GM13976 (cell line): Measurements from ENCODE around the gene KCNA5.

Source experiments
- DNase-seq: peaks from one replicate; pipeline ENCODE4 v3.0.0; 2012; ENCODE audit warnings: low spot score
- in situ Hi-C: fragments of 300-500 bp; cut with MboI; formaldehyde crosslinking; loops from one replicate; pipeline ENCODE4 v1.12.0; 2022; ENCODE audit warnings: low sequenced_read_pairs, mixed read lengths, inconsistent platforms; ENCODE audit not compliant: unreplicated experiment
- TF ChIP-seq, protein P1 (sequence below): IDR thresholded peaks from 2 replicates; pipeline ENCODE4 v1.5.1; 2012; ENCODE audit warnings: borderline replicate concordance, mild to moderate bottlenecking; ENCODE audit not compliant: insufficient read depth; ENCODE audit errors: extremely low read depth, missing control alignments, control extremely low read depth

KCNA5 gene

DNA sequence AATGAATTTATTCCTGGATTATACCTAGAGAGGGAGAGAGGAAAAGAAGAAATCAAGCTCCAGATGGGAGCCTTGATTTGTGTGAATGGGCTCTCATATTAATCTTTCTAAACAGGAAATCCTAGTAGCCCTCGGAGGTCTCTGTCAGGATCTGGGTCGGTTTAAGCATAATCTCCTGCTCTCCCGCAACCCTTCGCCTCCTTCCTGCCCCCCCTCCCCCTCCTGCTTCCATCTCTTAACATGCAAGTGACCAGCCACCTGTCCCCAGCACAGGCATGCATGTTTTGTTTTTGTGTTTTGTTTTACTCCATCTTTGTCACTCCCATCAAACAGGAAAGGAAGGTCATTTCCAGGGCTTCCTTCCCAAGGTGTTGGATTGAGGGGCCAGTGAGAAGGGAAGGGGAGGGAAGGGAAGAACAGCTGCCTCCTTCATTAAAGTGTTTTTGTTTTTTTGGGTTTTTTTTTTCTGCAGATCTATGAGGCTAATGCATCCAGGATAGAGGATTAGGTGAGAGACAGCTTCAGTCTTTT is 4.8 kb upstream of the KCNA5 start:
- TF ChIP-seq, protein P1, sequence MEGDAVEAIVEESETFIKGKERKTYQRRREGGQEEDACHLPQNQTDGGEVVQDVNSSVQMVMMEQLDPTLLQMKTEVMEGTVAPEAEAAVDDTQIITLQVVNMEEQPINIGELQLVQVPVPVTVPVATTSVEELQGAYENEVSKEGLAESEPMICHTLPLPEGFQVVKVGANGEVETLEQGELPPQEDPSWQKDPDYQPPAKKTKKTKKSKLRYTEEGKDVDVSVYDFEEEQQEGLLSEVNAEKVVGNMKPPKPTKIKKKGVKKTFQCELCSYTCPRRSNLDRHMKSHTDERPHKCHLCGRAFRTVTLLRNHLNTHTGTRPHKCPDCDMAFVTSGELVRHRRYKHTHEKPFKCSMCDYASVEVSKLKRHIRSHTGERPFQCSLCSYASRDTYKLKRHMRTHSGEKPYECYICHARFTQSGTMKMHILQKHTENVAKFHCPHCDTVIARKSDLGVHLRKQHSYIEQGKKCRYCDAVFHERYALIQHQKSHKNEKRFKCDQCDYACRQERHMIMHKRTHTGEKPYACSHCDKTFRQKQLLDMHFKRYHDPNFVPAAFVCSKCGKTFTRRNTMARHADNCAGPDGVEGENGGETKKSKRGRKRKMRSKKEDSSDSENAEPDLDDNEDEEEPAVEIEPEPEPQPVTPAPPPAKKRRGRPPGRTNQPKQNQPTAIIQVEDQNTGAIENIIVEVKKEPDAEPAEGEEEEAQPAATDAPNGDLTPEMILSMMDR = no peak
- in situ Hi-C loops = no loop called here

DNA sequence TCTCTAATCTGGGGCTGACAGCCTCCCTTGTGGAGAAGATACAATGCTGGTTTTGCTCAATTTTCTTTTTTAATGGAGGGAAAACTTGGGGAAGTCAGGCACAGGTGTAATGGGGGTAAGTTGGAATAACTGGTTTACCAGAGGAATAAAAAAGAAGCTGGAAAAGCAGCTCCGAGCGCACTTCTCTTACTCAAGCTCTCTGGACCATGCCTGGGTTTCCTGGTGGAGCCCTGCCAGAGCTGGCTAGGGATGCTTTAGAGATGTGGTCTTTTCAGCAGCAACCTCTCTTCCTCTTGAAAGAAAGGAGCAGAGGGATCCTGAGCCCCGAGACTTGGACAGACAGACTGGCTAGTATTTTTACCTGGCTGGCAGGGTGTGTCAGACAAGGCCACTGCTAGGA is 3.9 kb upstream of the KCNA5 start:
- TF ChIP-seq, protein P1 = no peak
- no peak for DNase-seq
- in situ Hi-C loops = no loop called here

More for the DNA sequence above, 4.8 kb upstream of the KCNA5 start:
- DNase-seq = no peak

GRCh38 chr12:5040368-5040767 is 3.3 kb upstream of the KCNA5 start:
- in situ Hi-C loops = no loop called here
- DNase-seq = no peak
- TF ChIP-seq, protein P1 = no peak

- DNase-seq = no peak
- TF ChIP-seq, protein P1 = no peak
- in situ Hi-C loops = no loop called here
These were observed 979 bp downstream of the KCNA5 start for GRCh38 chr12:5044420-5045295.

DNA sequence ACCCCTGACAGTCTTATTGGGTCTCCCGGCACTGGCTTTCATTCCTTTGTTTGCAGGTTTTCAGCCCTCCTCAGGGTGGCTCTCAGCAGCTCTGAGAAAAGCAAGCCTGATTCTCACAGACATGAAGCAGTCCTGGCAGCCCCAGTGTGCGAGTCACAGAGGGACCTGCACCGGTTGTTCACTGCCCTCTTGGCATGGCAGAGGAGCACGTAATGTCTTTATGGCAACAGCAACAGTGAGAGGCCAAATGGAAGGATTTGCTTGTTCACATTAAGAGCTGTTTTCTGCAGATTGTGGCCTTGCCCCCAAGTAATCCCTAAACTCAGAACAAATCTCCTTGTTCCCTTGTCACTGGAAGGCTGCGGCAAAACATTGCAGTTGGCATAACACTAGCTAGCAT is 3.4 kb downstream of the KCNA5 start:
- TF ChIP-seq, protein P1 = no peak
- in situ Hi-C loops = no loop called here
- no peak for DNase-seq

- TF ChIP-seq, protein P1 = no peak
- in situ Hi-C loops = no loop called here
- DNase-seq = no peak
These were observed 4.0 kb downstream of the KCNA5 start for GRCh38 chr12:5047729-5048128.
